ENCODE results near the gene CFAP57.

DNA sequence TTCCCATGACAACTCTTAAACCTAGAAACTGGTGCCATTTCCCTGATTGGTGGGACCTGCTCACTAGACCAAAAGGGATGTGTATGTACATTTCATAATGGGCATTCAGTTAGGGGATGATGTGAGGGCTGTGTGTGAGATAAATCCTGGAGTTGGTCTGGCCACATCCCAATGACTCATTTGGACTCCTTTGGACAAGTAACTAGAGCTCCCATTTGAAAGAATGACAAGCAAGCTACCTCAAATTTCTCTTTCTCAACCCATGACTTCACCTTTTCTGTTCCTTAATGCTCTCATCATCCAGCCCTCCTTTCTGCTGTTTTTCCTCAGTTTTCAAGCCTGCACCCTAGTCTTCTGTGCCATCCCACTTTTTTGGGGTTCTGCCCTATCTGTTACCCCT is 27.9 kb upstream of the CFAP57 start:
- TF ChIP-seq YY1 (IDR thresholded peaks at IDR 0.05; ENCODE audit: low read depth, low read length) (no peak), POLR2AphosphoS5 (IDR thresholded peaks at IDR 0.05; ENCODE audit: low read depth, low read length) (no peak), RAD21 (IDR thresholded peaks at IDR 0.05 in 1 of 2, conservative IDR thresholded peaks at IDR 0.05 in 1 of 2; ENCODE audit: low read depth in 2 of 2, low read length in 2 of 2) (no peak), MAFK (IDR thresholded peaks at IDR 0.05; ENCODE audit: low read depth, low read length) (no peak)

Data from H1 (cell line).